Measurements from ENCODE around the gene SNED1. TPM values are rescaled to one million over a fixed set of nuclear protein-coding genes. Genes with fewer than 3 reads are reported as not detected.

SNED1 gene
- total and polyA plus RNA-seq, 8 donors = 2.0 to 106 (median 16.0) TPM

DNA sequence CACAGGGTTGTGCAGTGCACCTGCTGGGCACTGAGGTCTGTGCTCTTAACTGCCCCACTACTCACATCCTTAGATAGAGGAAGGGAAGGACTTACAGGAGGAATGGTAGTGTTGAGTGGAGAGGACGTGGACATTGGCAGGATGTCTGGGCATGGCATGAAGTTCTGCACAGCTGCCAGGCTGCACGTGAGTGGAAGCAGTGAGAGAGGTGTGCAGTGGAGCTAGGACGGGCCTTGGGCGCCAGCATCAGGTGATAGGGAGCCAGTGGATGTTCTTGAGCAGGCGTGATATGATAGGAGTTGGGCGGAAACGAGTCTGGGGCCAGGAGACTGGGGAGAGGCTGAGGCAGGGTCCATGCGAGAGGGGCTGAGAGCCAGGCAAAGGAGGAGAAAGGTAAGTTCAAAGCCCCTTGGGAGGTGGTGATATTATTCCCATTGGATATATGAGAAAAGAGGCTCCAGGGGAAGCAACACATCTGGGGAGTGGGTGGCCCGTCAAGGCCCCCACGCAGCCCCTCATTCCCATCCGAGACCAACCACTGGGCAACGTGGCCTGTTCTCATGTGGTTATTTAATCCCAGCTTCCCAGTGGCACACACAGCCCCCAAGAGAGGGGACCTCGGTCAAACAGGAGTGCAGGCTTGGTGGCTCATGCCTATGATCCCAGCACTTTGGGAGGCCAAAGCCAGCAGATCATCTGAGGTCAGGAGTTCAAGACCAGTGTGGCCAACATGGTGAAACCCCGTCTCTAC, 45.7 kb upstream of the SNED1 start:
- 59 to 77% (median 73%) methylated on average over 14 of the region's 14 CpGs for WGBS, 5 donors
- H3K27ac ChIP-seq = no peak overlapping the region
- no peak for TF ChIP-seq POLR2AphosphoS5 (IDR thresholded peaks at IDR 0.05)
- TF ChIP-seq, protein P1, sequence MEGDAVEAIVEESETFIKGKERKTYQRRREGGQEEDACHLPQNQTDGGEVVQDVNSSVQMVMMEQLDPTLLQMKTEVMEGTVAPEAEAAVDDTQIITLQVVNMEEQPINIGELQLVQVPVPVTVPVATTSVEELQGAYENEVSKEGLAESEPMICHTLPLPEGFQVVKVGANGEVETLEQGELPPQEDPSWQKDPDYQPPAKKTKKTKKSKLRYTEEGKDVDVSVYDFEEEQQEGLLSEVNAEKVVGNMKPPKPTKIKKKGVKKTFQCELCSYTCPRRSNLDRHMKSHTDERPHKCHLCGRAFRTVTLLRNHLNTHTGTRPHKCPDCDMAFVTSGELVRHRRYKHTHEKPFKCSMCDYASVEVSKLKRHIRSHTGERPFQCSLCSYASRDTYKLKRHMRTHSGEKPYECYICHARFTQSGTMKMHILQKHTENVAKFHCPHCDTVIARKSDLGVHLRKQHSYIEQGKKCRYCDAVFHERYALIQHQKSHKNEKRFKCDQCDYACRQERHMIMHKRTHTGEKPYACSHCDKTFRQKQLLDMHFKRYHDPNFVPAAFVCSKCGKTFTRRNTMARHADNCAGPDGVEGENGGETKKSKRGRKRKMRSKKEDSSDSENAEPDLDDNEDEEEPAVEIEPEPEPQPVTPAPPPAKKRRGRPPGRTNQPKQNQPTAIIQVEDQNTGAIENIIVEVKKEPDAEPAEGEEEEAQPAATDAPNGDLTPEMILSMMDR (IDR thresholded peaks at IDR 0.05) = no peak
- TF ChIP-seq POLR2A (IDR thresholded peaks at IDR 0.05) = no peak
- no peak for TF ChIP-seq EP300 (IDR thresholded peaks at IDR 0.05)
- H3K9me3 ChIP-seq = no peaks in the 10 kb centered on the region
- peaks cover 0 to 5% (median under 1%) of the 10 kb centered on the region in 4 donors for H3K4me1 ChIP-seq
- intact Hi-C loops (cut with DNase I; ENCODE audit: low total_unique reads) = no loop called here
- H3K27me3 ChIP-seq = peaks cover 0 to 44% (median 0%) of the 10 kb centered on the region in 3 donors
- H3K36me3 ChIP-seq = no peaks in the 10 kb centered on the region
- H3K4me3 ChIP-seq = no peak overlapping the region
- peak; percentile 1 to 2 for DNase-seq

DNA sequence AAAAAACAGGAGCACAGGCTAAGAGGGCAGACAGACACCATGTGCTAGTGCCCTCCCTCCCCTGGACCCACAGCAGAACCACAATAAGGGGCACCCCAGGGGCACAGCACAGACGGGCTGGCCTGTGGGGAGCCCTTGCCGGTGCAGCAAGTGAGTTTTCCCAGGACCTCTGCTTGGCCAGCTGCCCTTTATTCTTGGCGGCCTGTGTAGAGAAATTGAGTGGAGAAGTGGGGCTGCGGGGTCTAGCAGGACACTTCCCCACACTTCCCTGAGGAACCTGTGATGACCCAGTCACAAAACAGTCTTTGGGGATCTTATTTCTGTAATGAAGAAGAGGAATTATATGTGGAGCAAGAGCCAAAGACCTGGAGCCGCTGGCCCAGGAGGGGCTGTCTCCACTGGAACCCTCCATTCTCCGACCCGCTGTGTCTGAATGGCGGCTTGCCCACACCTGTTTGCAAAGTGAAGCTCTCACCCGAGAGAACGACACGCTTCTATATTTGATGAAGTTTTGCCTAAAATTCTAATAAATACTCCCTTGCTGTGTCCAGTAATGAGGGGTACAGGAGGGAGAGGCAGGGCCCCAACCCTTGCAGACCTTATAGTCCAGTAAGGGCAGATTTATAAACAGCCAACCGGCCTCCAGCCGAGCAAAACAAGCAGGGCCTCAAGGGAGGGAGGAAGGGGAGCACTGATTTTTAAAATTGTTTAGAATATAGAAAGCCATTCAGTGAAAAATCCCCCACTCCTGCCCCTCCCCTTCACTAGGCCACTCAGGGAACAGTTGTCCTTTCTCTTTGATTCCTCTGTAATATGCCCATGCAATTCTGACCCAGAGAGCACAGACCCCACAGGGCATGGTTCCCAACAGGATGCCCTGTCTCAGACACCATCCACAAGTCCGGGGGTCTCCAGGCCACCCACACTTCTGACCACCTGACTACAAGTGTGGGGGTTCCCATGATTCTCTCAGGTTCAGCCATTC, 44.7 kb upstream of the SNED1 start:
- Histone ChIP-seq H3K27ac (no peak overlapping the region), H3K4me1 (peaks cover 0 to 5% (median 2%) of the 10 kb centered on the region in 4 donors), H3K36me3 (no peaks in the 10 kb centered on the region), H3K27me3 (peaks cover 0 to 50% (median 0%) of the 10 kb centered on the region in 3 donors), H3K9me3 (no peaks in the 10 kb centered on the region), H3K4me3 (no peak overlapping the region)
- DNase-seq = peak; percentile 16 to 37
- TF ChIP-seq POLR2A (IDR thresholded peaks at IDR 0.05) = no peak
- TF ChIP-seq, protein P1 (IDR thresholded peaks at IDR 0.05) = no peak
- TF ChIP-seq POLR2AphosphoS5 (IDR thresholded peaks at IDR 0.05) = no peak
- TF ChIP-seq EP300 (IDR thresholded peaks at IDR 0.05) = no peak
- intact Hi-C loops (cut with DNase I; ENCODE audit: low total_unique reads) = no loop called here
- WGBS, 5 donors = 55 to 69% (median 60%) methylated on average over 14 of the region's 14 CpGs

DNA sequence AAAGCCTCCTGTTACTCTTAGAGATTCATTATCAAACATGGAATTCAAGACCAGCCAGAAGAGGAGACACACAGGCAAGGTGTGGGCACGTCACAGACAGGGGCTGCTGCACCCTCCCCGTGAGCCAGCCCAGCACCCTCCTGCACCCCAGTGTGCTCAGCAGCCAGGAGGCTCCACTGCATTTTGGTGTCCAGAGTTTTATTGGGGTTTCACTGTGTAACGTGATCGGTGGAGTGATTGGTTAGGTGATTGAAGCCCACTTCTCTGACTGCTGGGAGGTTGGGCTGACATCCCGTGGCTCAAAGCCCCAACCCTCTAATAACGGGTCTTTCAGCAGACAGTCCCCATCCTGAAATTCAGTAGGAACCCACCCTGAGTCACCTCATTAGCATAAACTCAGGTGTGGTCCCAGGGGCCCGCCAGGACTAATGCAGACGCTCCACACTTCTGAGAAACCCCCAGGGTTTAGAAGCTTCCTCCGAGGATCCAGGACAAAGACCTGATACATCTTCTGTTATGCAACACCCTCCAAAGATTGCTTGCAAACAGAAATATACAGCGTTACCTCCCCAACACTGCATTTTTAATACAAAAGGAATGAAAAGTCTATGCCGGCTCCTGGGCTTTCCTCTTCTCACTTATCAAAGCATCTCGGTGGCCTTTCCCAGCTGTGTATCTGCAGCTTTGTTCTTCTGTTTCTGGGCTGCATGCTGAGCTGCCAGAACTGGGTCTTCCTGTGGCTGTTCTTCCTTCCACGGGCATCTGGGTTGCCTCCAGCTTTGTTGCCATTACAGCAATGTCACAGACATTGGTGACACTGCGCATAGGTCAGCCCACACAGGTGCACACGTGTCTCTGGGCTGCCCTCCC, 43.7 kb upstream of the SNED1 start:
- peak; percentile 8 to 13 for DNase-seq
- 44 to 63% (median 52%) methylated on average over 14 to 15 of the region's 15 CpGs for WGBS, 5 donors
- Histone ChIP-seq H3K4me1 (peaks cover 0 to 8% (median 2%) of the 10 kb centered on the region in 4 donors), H3K27me3 (peaks cover 0 to 44% (median 0%) of the 10 kb centered on the region in 3 donors), H3K27ac (no peak overlapping the region), H3K36me3 (no peaks in the 10 kb centered on the region), H3K9me3 (no peaks in the 10 kb centered on the region), H3K4me3 (no peak overlapping the region)
- TF ChIP-seq, protein P1 (IDR thresholded peaks at IDR 0.05) = no peak
- TF ChIP-seq POLR2AphosphoS5 (IDR thresholded peaks at IDR 0.05) = no peak
- no peak for TF ChIP-seq EP300 (IDR thresholded peaks at IDR 0.05)
- no peak for TF ChIP-seq POLR2A (IDR thresholded peaks at IDR 0.05)
- intact Hi-C loops (cut with DNase I; ENCODE audit: low total_unique reads) = no loop called here
